CD8-positive, alpha-beta memory T cell (primary cell): ENCODE results near the gene EFHC2. TPM values are rescaled to one million over a fixed set of nuclear protein-coding genes. Genes with fewer than 3 reads are reported as not detected.

ENCODE experiments used
- CTCF ChIA-PET: fragments of 350-600 bp; sonication (Branson Sonifier 250); formaldehyde crosslinking; loops from one replicate; lab custom pipeline; 2021; ENCODE audit warnings: antibody characterized with exemption; lab: Charles Lee
- POLR2A ChIA-PET: fragments of 350-600 bp; sonication (Branson Sonifier 250); formaldehyde crosslinking; loops from one replicate; lab custom pipeline; 2021; ENCODE audit warnings: antibody characterized with exemption; lab: Charles Lee
- DNase-seq, 5 donors: peaks; one replicate each; pipeline versions ENCODE4 v3.0.0 to v3.0.0-alpha.2; 2020 to 2022; ENCODE audit warnings: mixed read lengths in 1 of 5
- H3K27ac ChIP-seq: one replicate; pipeline ENCODE4 v1.7.0; 2013; ENCODE audit warnings: low read depth, mild to moderate bottlenecking, low read length, moderate library complexity
- H3K27me3 ChIP-seq: 2 replicates; pipeline ENCODE4 v1.7.0; 2013; ENCODE audit warnings: low read length, mild to moderate bottlenecking; ENCODE audit not compliant: insufficient read depth, poor library complexity, severe bottlenecking
- H3K36me3 ChIP-seq: 2 replicates; pipeline ENCODE4 v1.7.0; 2013; ENCODE audit warnings: mild to moderate bottlenecking, low read length, moderate library complexity; ENCODE audit not compliant: insufficient read depth
- H3K4me1 ChIP-seq: 2 replicates; pipeline ENCODE4 v1.7.0; 2013; ENCODE audit warnings: mild to moderate bottlenecking, low read length, moderate library complexity; ENCODE audit not compliant: insufficient read depth
- H3K4me3 ChIP-seq: 2 replicates; pipeline ENCODE4 v1.7.0; 2013; ENCODE audit warnings: mild to moderate bottlenecking, low read length
- H3K9me3 ChIP-seq: 2 replicates; pipeline ENCODE4 v1.7.0; 2013; ENCODE audit warnings: mild to moderate bottlenecking, low read length
- H3K27ac Mint-ChIP-seq, 8 donors: one replicate each; pipeline ENCODE4 v1.8.0; 2020 to 2021; ENCODE audit warnings: mixed read lengths in 8 of 8, mild to moderate bottlenecking in 6 of 8, inconsistent platforms in 3 of 8, moderate library complexity in 3 of 8
- H3K27me3 Mint-ChIP-seq, 2 donors: one replicate each; pipeline ENCODE4 v1.8.0; 2020 to 2021; ENCODE audit warnings: mixed read lengths in 2 of 2, mild to moderate bottlenecking in 1 of 2, moderate library complexity in 1 of 2
- H3K36me3 Mint-ChIP-seq, 3 donors: one replicate each; pipeline ENCODE4 v1.8.0; 2020 to 2021; ENCODE audit warnings: mixed read lengths in 3 of 3, inconsistent platforms in 1 of 3, mild to moderate bottlenecking in 1 of 3
- H3K4me1 Mint-ChIP-seq, 3 donors: one replicate each; pipeline ENCODE4 v1.8.0; 2020 to 2021; ENCODE audit warnings: mixed read lengths in 3 of 3, inconsistent platforms in 1 of 3, mild to moderate bottlenecking in 1 of 3
- H3K4me3 Mint-ChIP-seq, 7 donors: one replicate each; pipeline ENCODE4 v1.8.0; 2020 to 2021; ENCODE audit warnings: mixed read lengths in 7 of 7, mild to moderate bottlenecking in 6 of 7, moderate library complexity in 4 of 7, inconsistent platforms in 2 of 7
- H3K9me3 Mint-ChIP-seq, 5 donors: one replicate each; pipeline ENCODE4 v1.8.0; 2020 to 2022; ENCODE audit warnings: mixed read lengths in 5 of 5, mild to moderate bottlenecking in 3 of 5, moderate library complexity in 2 of 5, inconsistent platforms in 1 of 5
- polyA plus RNA-seq: library from polyadenylated mRNA; unstranded; fragments of 300-500 nt; fragmentation: Illumina TruSeq; gene quantifications from one replicate; pipeline ENCODE4 v1.2.3, GENCODE V29; 2021
- total RNA-seq, 2 experiments: library from RNA; stranded (reverse); gene quantifications; one replicate each; pipeline ENCODE4 v1.2.3, GENCODE V29; 2021

Gene EFHC2
- total and polyA plus RNA-seq, 3 experiments from 2014 or later, result 0.18 to 3.5 (median 0.20) TPM

- H3K4me1 ChIP-seq, result no peaks in the 10 kb centered on the region
- peaks cover 0 to 11% (median 5%) of the 10 kb centered on the region in 5 donors for H3K9me3 Mint-ChIP-seq
These were observed 238.8 kb downstream of the EFHC2 start for GRCh38 chrX:44104699-44105098.

GRCh38 chrX:44101281-44101680, 242.2 kb downstream of the EFHC2 start:
- Histone ChIP-seq H3K36me3 (no peaks in the 10 kb centered on the region), H3K4me3 (no peak overlapping the region), H3K9me3 (no peaks in the 10 kb centered on the region), H3K4me1 (no peaks in the 10 kb centered on the region), H3K27me3 (no peaks in the 10 kb centered on the region), H3K27ac (no peak overlapping the region)
- no peak for DNase-seq
- no peaks in the 10 kb centered on the region for H3K36me3 Mint-ChIP-seq
- peaks cover 0 to 15% of the 10 kb centered on the region in 2 donors for H3K27me3 Mint-ChIP-seq
- ChIA-PET CTCF (no interaction called here), POLR2A (no interaction called here)
- H3K9me3 Mint-ChIP-seq, result peaks cover 0 to 4% (median under 1%) of the 10 kb centered on the region in 5 donors
- no peak overlapping the region for H3K27ac Mint-ChIP-seq
- H3K4me3 Mint-ChIP-seq, result no peak overlapping the region
- H3K4me1 Mint-ChIP-seq, result no peaks in the 10 kb centered on the region

More at GRCh38 chrX:44104699-44105098, 238.8 kb downstream of the EFHC2 start:
- H3K4me1 Mint-ChIP-seq, result no peaks in the 10 kb centered on the region
- H3K4me3 ChIP-seq, result no peak overlapping the region
- H3K36me3 ChIP-seq, result no peaks in the 10 kb centered on the region
- H3K36me3 Mint-ChIP-seq, result peaks cover 0 to 5% (median 0%) of the 10 kb centered on the region in 3 donors
- H3K9me3 ChIP-seq, result no peaks in the 10 kb centered on the region
- no peaks in the 10 kb centered on the region for H3K27me3 ChIP-seq
- peaks cover 0 to 20% of the 10 kb centered on the region in 2 donors for H3K27me3 Mint-ChIP-seq
- no peak for DNase-seq
- CTCF ChIA-PET, result no interaction called here
- no peak overlapping the region for H3K27ac Mint-ChIP-seq
- POLR2A ChIA-PET, result no interaction called here
- no peak overlapping the region for H3K4me3 Mint-ChIP-seq
- no peak overlapping the region for H3K27ac ChIP-seq

- Histone ChIP-seq H3K4me3 (no peak overlapping the region), H3K27ac (no peak overlapping the region), H3K36me3 (no peaks in the 10 kb centered on the region), H3K4me1 (no peaks in the 10 kb centered on the region), H3K27me3 (no peaks in the 10 kb centered on the region), H3K9me3 (no peaks in the 10 kb centered on the region)
- CTCF ChIA-PET, result no interaction called here
- POLR2A ChIA-PET, result no interaction called here
- Mint-ChIP-seq H3K4me1 (no peaks in the 10 kb centered on the region), H3K36me3 (no peaks in the 10 kb centered on the region), H3K27me3 (peaks cover 0 to 10% of the 10 kb centered on the region in 2 donors), H3K4me3 (no peak overlapping the region), H3K27ac (no peak overlapping the region), H3K9me3 (no peaks in the 10 kb centered on the region)
- DNase-seq, result no peak
These were observed 244.1 kb downstream of the EFHC2 start for GRCh38 chrX:44099366-44099765.

Other genes starting within 250 kb of the EFHC2 start
- 10 to 100 TPM; 12.0 to 12.5 TPM for gene FUNDC1, start 199.2 kb upstream of the EFHC2 start, total RNA-seq
- 26.9 TPM for gene FUNDC1, start 199.2 kb upstream of the EFHC2 start, polyA plus RNA-seq